GM10266 (cell line): ENCODE measurements around the gene PLXNB2.

Experiments
- DNase-seq: peaks from one replicate; pipeline ENCODE4 v3.0.0; 2012; ENCODE audit errors: extremely low spot score
- TF ChIP-seq, protein P1 (sequence below): IDR thresholded peaks from 2 replicates; pipeline ENCODE4 v1.5.1; 2012; ENCODE audit warnings: mild to moderate bottlenecking, low read depth; ENCODE audit not compliant: control insufficient read depth, insufficient read depth; ENCODE audit errors: missing control alignments

The PLXNB2 gene

GRCh38 chr22:50320671-50321325 is 13.4 kb upstream of the PLXNB2 start:
- peak; percentile 7 for DNase-seq
- TF ChIP-seq, protein P1, sequence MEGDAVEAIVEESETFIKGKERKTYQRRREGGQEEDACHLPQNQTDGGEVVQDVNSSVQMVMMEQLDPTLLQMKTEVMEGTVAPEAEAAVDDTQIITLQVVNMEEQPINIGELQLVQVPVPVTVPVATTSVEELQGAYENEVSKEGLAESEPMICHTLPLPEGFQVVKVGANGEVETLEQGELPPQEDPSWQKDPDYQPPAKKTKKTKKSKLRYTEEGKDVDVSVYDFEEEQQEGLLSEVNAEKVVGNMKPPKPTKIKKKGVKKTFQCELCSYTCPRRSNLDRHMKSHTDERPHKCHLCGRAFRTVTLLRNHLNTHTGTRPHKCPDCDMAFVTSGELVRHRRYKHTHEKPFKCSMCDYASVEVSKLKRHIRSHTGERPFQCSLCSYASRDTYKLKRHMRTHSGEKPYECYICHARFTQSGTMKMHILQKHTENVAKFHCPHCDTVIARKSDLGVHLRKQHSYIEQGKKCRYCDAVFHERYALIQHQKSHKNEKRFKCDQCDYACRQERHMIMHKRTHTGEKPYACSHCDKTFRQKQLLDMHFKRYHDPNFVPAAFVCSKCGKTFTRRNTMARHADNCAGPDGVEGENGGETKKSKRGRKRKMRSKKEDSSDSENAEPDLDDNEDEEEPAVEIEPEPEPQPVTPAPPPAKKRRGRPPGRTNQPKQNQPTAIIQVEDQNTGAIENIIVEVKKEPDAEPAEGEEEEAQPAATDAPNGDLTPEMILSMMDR: no peak

DNA sequence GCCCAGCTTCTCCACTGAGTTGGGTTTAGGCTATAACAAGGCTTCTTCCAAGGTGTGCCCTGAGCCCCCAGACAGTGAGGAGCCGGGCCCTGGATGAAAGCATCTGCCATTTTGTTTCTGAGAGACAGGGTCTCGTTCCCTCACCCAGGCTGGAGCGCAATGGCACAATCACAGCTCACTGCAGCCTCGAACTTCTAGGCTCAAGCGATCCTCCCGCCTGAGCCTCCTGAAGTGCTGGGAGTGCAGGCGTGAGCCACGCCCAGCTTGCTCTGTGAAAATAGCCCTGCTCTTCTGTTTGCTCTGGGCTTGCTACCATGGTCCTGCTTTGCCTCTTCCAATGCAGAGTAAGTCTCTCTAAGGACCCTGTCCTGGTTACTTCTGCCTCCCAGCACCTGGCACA is 12.7 kb upstream of the PLXNB2 start:
- TF ChIP-seq, protein P1: no peak
- no peak for DNase-seq

- DNase-seq: no peak
- TF ChIP-seq, protein P1: no peak
Measured at GRCh38 chr22:50319503-50319951, 12.1 kb upstream of the PLXNB2 start.

DNA sequence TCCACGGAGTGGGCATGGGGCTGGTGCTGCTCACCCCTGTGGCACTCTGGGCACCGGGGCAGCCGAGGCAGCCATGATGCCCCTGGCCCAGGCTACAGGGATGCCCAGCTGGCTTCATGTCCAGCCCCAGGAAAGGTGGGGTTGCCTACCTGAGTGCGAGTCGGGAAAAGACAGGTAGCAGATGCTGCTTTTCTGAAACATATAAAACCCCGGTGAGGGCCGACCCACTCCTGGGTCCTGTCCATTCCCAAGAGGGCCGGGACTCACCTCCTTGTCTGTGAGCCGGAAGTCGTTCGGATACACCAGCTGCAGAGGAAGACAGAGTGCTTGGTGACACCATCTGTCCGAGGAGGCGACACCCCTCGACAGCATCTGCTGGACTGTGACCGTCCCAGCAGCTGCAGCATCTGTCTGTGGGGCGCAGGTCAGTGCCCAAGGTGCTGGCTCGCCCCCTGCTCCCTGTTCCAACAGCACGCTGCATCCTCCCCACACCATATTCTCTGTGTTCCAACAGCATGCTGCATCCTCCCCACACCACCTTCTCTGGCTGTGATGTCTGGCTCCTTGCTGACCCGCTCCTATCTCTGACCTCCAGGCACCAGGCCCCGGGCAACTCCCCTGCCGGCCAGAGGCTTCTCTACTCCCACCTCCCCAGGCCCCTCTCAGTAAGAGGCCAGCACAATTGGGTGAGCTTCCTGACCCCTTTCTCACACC is 11.4 kb upstream of the PLXNB2 start:
- no peak for DNase-seq
- TF ChIP-seq, protein P1: no peak

- DNase-seq: no peak
- TF ChIP-seq, protein P1: no peak
Measured at GRCh38 chr22:50318356-50318697, 10.9 kb upstream of the PLXNB2 start.

DNA sequence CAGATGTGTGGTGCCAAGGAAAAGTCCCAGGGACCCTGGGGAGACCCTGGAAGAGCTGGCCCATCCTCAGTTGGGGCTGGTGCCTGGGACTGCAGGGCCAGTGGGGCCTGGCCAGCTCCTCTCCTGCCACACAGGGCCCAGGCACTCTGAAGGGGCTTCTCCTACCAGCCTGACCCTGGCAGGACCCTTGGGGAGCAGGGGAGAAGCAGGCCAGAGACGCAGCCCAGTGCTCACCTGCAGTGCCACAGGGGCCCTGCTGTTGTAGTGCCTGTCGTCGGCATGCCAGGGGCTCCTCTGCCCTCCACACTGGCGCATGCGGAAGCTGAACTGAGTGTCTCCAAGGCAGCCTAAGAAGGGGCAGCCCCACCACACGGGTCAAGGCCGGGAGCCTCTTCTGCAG is 10.2 kb upstream of the PLXNB2 start:
- DNase-seq: no peak
- TF ChIP-seq, protein P1: no peak

GRCh38 chr22:50317178-50317577 is 9.7 kb upstream of the PLXNB2 start:
- DNase-seq: no peak
- TF ChIP-seq, protein P1: no peak
